A673 (cell line): Measurements from ENCODE around the gene VAC14.

ENCODE experiments used
- EZH2 ChIP-seq: fragments of 200-600 bp; sonication (generic); IDR thresholded peaks from 2 replicates; pipeline ENCODE4 v1.6.1; 2017; ENCODE audit warnings: borderline replicate concordance, low read depth, mild to moderate bottlenecking, mixed read lengths, antibody characterized with exemption, low read length; ENCODE audit not compliant: poor library complexity, severe bottlenecking
- TF ChIP-seq, protein P1 (sequence below): fragments of 300-800, 200-600 bp; sonication (generic); conservative IDR thresholded peaks from 2 replicates; pipeline ENCODE4 v1.5.1; 2017; ENCODE audit warnings: low read depth, mild to moderate bottlenecking, antibody characterized with exemption, low read length, moderate library complexity, mixed read lengths

DNA sequence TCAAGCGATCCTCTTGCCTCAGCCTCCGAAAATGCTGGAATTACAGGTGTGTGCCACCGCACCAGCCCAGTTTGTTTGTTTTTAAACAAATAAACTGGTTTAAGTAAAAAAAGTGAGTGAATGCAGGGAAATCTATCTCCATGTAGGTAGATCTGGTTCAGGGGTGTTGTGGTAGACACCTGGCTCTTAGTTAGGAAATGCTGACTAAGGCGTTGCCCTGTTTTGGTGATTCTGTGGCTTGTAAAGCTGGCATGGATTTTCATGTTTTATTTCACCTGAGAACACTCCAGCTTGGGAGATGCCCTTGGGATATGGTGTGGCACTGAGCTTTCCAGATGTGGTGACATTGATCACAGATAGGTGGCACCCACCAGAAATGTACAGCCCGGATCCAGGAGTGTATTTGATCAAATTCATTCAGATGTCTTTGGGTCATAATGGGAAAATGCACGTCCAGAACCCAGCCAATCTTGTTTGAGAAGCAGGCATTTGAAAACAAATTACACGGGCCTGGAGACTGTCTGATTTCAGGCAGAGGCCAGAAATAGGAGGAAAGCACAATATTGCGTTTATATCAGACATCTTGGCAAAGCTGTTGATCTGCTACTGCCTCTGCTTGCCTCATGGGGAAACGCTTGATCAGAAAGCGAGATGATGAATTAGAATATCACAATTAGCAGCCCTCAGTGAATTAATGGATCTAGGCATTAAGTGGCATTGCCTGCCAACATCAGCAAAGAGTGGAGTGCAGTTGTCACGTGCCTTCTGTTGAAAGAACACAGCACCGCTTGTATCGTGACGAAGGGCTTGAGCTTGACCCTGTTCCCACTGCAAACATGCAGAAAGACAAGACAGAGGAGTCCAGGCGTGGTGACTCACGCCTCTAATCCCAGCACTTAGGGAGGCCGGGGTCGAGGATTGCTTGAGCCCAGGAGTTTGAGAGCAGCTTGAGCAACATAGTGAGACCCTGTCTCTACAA lies 161.9 kb downstream of the VAC14 start:
- TF ChIP-seq, protein P1, sequence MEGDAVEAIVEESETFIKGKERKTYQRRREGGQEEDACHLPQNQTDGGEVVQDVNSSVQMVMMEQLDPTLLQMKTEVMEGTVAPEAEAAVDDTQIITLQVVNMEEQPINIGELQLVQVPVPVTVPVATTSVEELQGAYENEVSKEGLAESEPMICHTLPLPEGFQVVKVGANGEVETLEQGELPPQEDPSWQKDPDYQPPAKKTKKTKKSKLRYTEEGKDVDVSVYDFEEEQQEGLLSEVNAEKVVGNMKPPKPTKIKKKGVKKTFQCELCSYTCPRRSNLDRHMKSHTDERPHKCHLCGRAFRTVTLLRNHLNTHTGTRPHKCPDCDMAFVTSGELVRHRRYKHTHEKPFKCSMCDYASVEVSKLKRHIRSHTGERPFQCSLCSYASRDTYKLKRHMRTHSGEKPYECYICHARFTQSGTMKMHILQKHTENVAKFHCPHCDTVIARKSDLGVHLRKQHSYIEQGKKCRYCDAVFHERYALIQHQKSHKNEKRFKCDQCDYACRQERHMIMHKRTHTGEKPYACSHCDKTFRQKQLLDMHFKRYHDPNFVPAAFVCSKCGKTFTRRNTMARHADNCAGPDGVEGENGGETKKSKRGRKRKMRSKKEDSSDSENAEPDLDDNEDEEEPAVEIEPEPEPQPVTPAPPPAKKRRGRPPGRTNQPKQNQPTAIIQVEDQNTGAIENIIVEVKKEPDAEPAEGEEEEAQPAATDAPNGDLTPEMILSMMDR, result peak; percentile 32; the same call in 1 of the 2 replicates
- TF ChIP-seq EZH2, result no peak
